Fibroblast of peridontal ligament (primary cell): Measurements from ENCODE around the gene PRKN.

Source experiments
- DNase-seq: peaks from one replicate; pipeline ENCODE4 v3.0.0-alpha.2; 2010; ENCODE audit errors: extremely low read depth

The PRKN gene

GRCh38 chr6:161667957-161668356 is 1059.6 kb downstream of the PRKN start:
- DNase-seq = no peak

DNA sequence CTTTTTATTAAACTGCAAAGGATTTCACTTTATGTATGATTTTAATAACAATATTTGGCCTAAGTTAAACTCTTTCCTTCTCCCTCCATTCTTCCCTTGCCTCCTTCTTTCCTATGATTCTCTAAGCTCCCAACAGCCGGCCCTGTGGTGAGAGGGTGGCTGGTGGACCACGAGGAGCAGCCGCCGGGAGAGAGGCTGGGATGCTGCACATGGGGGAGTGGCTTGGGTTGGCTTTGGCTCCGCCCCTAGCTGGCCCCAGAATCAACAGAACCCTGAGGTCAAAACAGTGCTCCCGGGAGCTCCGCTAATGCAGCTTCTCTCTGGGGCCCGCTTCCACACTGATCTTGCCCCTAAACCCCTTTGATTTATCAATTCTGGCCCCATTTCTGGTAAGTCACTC is 1063.9 kb downstream of the PRKN start:
- DNase-seq = no peak

- no peak for DNase-seq
These were observed 1066.6 kb downstream of the PRKN start for GRCh38 chr6:161660666-161661571.

- no peak for DNase-seq
These were observed 1069.4 kb downstream of the PRKN start for GRCh38 chr6:161658211-161658610.

GRCh38 chr6:161654209-161654608 is 1073.4 kb downstream of the PRKN start:
- DNase-seq = no peak

- no peak for DNase-seq
These were observed 1075.6 kb downstream of the PRKN start for GRCh38 chr6:161651949-161652348.

DNA sequence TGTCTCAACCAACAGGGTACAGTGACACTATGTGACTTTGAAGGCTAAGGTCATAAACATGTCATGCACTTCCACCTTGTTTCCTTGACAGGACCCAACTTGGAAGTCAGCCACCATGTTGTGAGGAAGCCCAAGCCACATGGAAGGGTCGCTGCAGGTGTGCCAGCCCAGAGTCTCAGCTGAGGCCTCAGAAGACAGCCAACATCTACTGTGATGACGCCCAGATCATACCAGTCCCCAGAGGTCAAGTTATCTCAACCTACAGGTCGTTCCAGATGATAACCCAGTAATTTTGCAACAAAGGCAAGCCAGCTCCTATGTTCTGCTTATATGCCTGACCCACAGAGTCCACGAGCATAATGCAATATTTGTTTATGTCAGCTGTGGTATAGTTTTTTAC is 1077.7 kb downstream of the PRKN start:
- DNase-seq = no peak

GRCh38 chr6:161649068-161649467 is 1078.5 kb downstream of the PRKN start:
- no peak for DNase-seq

DNA sequence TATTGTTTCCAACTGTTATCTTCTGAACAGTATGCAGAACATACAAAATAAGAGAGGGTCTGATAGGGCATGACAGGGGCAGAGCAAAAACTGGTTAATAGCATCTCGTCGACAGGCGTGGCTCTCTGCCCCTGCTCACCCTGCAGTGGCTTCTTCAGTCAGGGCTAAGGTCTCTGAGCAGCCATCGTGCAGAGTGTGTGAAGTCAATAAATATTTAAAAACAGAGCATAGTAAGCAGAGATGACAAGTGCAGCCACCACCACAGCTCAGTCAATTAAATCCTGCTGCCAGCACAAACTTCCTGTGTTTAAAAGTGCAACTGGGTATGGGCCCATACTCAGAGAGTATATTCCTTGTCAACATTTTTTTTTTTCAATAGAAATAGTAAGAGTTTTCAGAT is 1080.3 kb downstream of the PRKN start:
- no peak for DNase-seq

DNA sequence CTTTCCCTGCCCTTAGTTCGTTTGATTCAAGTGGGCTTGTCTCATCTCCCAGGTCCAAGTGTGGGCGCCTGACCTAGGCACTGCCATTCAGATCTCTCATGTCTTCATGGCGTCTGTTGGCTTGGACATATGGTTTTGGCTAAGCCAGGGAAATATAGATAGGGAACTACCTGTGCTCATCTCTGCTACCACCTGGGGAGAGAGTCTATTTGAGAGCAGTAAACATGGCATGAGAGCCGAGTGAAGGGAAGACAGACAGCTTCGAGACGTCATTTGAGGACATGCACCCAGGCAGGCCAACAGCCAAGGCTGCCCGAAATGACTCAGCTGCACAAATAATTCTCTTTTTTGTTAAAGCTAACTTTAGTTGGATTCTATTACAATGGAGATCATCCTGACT is 1083.0 kb downstream of the PRKN start:
- no peak for DNase-seq

DNA sequence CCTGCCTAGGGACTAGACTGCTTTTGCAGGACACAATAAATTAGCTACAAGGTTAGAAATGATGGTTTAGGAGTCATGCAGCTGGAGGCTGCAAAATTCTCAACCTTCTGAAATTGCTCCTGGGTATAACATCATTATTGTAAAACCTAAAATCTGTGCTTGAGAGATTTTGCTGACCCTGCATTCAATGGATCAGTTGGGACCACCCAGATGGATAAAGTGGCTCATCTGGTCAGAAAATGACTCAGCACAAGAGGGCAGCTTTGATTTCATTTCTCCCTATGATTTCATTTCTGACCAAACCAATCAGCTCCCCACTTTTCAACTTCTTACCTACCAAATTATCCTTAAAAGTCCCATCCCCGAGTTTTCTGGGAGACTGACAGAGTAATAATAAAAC is 1086.4 kb downstream of the PRKN start:
- DNase-seq = no peak

DNA sequence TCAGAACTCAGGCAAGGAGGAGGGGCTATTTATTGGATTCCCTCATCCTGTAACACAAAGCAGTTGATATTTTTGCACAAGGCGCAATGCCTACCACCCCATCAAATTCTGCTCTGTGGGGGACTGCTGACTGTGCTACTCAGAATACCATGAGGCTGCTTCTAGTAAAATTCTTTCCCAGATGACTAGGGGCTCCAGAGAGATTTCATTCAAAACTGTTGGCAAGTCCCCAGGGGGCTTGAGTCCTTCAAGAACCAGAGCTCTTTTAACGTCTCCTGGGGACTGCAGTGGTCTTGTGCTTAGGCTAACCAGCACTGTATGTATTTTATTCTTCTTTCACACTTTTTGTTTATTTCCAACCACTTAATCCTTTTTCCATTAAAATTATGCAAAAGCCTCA is 1087.8 kb downstream of the PRKN start:
- DNase-seq = no peak

DNA sequence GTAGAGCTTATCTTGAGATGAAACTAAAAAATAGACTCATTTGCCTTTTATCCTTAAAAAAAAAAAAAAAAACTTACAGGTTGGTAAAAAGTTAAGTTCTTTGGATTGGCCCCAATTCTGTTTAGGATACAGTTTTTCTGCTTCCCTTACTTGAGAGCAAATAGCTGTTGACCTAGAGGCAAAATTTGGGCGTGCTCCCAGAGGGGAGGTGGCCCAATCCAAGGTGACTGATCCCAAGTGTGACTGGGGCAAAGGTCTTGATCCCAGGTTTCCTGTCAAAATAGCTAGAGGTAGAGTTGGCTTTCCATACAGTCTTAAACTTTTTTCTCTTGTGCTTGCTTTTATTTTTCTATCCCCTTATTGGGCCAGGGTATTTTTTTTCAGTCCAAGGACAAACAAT is 1089.9 kb downstream of the PRKN start:
- DNase-seq = no peak

GRCh38 chr6:161636882-161637430 is 1090.6 kb downstream of the PRKN start:
- DNase-seq = no peak

DNA sequence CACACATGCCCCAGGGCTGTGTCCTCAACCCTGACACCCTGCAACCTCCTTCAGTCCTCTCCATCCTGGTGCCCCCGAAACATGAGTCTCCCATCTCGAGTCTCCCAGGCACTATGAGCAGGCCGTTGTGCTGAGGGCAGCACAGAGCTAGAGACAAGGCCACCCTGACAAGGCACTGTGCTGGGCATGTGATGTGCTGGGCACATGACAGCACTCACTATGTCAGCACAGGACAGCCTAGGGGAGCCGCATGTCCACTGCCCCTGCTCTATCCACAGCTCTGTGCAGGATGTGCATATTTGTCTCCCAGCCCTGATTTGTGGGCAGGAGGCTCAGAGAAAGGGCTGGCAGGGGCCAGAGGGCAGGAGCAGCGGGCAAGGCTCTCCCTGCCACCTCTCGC is 1091.6 kb downstream of the PRKN start:
- no peak for DNase-seq

DNA sequence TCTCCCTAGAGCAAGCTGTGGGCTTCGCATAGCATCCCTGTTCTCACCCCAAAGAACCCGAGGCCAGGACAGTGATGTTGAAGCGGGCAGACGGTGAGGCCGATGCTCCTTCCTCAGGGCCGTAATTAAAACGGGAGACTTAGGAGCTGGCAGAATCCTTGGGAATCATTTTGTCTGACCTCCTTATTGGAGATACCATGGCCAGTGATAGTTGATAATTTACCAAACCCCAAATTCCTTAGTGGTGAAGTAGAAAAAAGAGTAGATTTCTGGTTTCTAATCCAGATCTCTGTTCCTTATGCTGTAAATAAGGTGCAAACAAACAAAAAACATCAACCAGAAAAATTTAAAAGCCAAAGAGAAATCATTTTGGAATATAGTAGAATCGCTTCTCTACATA is 1092.7 kb downstream of the PRKN start:
- DNase-seq = no peak

DNA sequence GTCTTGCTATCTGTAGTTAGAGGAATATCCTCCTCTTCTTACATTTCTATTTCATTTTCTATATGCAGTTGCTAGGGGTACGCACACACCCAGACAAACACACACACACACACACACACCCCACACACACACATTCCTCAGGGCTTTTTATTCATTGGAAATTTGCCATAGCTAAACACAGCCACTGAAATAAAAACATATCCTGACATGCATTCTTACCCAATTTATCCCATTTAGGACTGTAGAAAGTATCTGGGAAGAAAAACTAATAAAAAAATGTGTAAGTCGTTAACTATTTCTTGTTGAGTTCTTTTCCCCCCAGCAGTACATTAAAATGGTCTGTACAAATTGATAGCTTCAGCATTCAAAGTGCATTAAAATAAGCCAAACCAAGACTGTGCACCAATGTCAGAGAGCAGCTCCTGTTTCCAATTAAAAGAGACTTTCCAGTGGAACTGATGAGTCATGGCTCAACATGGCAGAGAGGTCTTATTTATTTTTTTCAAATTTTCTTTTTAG is 1095.8 kb downstream of the PRKN start:
- peak; percentile 56 for DNase-seq

GRCh38 chr6:161630674-161631073 is 1096.9 kb downstream of the PRKN start:
- DNase-seq = no peak

- DNase-seq = no peak
These were observed 1101.4 kb downstream of the PRKN start for GRCh38 chr6:161626132-161626676.

DNA sequence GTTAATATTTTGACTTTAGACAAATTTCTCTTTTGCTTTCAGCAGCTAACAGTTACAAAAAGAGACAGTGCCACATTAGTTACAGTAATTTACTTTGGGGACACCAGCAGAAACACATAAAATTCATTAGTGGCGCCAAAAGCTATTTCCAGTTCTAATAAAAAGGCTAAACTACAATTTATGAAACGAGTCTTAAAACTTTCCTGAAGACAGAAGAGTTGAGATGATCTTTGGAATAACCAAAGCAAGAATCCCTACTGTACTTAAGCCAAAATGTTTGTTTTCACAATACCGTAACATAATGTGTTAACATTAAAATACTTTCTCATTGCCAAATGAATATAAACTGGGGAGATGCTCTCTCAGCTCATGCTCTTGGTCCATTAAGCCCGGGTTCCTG is 1103.5 kb downstream of the PRKN start:
- no peak for DNase-seq

- DNase-seq = no peak
These were observed 1104.8 kb downstream of the PRKN start for GRCh38 chr6:161622779-161623178.

GRCh38 chr6:161618831-161619454 is 1108.6 kb downstream of the PRKN start:
- DNase-seq = peak; percentile 13

- DNase-seq = no peak
These were observed 1113.9 kb downstream of the PRKN start for GRCh38 chr6:161613711-161614110.
